ENCODE measurements around the gene STK16. TPM values are rescaled to one million over a fixed set of nuclear protein-coding genes. Genes with fewer than 3 reads are reported as not detected.
"Not testable (repeated sequence)": the region's sequence is repeated elsewhere in the genome, so short reads cannot be mapped to it uniquely, and the experiment has no call there.

STK16 gene
- total and polyA plus RNA-seq, 10 donors, result 17.0 to 47.6 (median 29.5) TPM

DNA sequence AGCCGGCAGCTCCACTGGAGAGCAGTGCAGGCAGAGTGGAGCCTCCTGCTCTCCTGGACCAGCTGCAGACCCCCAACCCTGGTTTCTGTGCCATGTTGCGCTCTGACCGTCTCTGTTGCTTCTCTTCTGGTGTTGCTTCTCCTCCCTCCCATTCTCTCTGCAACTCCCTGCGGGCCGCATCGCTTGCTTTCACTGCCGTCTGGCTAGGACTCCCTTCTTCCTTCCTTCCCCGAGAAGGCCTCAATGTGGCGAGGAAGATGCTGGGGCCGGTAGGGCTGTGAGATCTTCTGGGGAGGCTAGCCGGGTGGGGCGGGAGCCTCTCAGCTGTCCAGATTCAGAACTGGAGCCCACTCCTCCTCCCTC, 40.1 kb downstream of the STK16 start:
- no peak for TF ChIP-seq POLR2A (IDR thresholded peaks at IDR 0.05)
- no peak for TF ChIP-seq POLR2AphosphoS5 (IDR thresholded peaks at IDR 0.05)
- TF ChIP-seq, protein P1, sequence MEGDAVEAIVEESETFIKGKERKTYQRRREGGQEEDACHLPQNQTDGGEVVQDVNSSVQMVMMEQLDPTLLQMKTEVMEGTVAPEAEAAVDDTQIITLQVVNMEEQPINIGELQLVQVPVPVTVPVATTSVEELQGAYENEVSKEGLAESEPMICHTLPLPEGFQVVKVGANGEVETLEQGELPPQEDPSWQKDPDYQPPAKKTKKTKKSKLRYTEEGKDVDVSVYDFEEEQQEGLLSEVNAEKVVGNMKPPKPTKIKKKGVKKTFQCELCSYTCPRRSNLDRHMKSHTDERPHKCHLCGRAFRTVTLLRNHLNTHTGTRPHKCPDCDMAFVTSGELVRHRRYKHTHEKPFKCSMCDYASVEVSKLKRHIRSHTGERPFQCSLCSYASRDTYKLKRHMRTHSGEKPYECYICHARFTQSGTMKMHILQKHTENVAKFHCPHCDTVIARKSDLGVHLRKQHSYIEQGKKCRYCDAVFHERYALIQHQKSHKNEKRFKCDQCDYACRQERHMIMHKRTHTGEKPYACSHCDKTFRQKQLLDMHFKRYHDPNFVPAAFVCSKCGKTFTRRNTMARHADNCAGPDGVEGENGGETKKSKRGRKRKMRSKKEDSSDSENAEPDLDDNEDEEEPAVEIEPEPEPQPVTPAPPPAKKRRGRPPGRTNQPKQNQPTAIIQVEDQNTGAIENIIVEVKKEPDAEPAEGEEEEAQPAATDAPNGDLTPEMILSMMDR (IDR thresholded peaks at IDR 0.05 in 8 of 11, conservative IDR thresholded peaks at IDR 0.05 in 3 of 11), result no peak
- intact Hi-C loops (cut with DNase I; ENCODE audit: low total_unique reads), result no loop called here
- WGBS, 5 donors, result 89 to 95% (median 93%) methylated on average over 11 to 12 of the region's 12 CpGs
- H3K9me3 ChIP-seq, result no peaks in the 10 kb centered on the region
- H3K4me3 ChIP-seq, result no peak overlapping the region
- no peaks in the 10 kb centered on the region for H3K27me3 ChIP-seq (replicated peaks in 1 of 7)
- H3K27ac ChIP-seq, result peak overlapping the region in 1 of 8 donors; percentile 58
- DNase-seq, result no peak
- H3K36me3 ChIP-seq, result peaks cover 0 to 66% (median 49%) of the 10 kb centered on the region in 6 donors
- peaks cover 5 to 59% (median 27%) of the 10 kb centered on the region in 6 donors for H3K4me1 ChIP-seq

DNA sequence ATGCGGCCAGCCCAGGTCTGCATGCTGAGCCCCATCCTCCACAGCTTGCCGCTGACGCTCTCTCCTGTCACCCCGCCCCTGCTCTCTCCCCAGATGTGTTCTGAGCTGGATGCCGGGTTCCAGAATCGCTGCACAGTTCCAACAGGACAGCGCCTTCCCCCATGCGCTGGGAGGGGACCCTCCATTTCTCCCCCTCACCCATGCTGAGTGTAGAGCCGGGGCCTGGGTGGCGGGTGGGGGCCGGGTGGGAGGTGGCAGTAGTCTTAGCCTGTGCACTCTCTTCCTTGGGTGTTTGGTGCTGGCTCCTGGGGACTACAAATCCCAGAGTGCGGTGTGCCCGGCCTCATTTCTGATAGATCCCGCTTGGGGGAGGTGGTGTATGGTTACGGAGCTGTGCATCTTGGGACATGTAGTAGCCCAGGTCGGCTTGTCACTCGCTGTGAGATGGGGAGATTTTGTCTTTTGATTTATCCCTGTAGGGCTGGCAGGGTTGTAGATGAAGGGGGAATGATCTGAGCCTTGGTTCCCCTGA, 40.7 kb downstream of the STK16 start:
- Histone ChIP-seq H3K27ac (peak overlapping the region in 2 of 8 donors; percentile 29 to 58), H3K27me3 (replicated peaks in 1 of 7) (no peaks in the 10 kb centered on the region), H3K9me3 (no peaks in the 10 kb centered on the region), H3K4me1 (peaks cover 0 to 53% (median 21%) of the 10 kb centered on the region in 6 donors), H3K36me3 (peaks cover 0 to 60% (median 47%) of the 10 kb centered on the region in 6 donors), H3K4me3 (no peak overlapping the region)
- WGBS, 5 donors, result 79 to 94% (median 89%) methylated on average over 14 to 17 of the region's 17 CpGs
- TF ChIP-seq, protein P1 (IDR thresholded peaks at IDR 0.05 in 8 of 11, conservative IDR thresholded peaks at IDR 0.05 in 3 of 11), result no peak
- TF ChIP-seq POLR2A (IDR thresholded peaks at IDR 0.05) (no peak), POLR2AphosphoS5 (IDR thresholded peaks at IDR 0.05) (no peak)
- intact Hi-C loops (cut with DNase I; ENCODE audit: low total_unique reads), result no loop called here
- DNase-seq, result no peak

DNA sequence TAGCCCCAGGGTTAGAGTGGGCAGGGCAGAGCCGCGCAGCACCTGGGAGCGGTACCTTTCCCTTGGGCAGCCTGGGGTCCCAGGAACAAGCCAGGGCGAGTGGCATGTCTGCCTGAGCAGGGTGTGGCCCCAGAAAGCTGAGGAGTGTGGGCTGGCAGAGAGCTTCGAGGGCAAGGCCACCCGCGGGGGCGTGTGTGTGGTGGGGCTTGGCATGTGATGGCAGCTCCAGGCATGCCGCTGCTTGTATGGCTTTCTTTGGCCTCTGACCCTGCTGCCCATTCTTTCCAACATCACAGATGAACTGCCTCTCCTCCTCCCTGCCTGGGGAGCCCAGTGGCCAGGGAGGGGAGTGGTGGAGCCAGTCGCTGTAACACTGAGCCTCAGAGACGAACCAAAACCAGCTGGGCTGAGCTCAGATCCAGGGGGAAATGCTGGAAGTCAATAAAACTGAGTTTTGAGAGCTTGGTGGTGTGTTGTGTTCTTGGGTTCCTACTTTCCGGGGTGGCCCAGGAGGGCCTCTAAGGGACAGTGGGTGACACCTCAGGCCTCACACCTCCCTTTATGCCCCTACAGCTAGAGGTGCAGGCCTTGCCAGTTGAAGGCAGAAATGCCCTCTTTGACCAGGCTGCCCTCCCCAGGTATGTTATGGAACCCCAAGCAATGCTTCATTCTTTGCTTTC, 41.3 kb downstream of the STK16 start:
- peak; percentile 74 for DNase-seq
- Histone ChIP-seq H3K4me1 (peaks cover 0 to 46% (median 18%) of the 10 kb centered on the region in 6 donors), H3K36me3 (peaks cover 0 to 54% (median 44%) of the 10 kb centered on the region in 6 donors), H3K9me3 (no peaks in the 10 kb centered on the region), H3K27ac (peak overlapping the region in 2 of 8 donors; percentile 29 to 45), H3K4me3 (no peak overlapping the region), H3K27me3 (replicated peaks in 1 of 7) (no peaks in the 10 kb centered on the region)
- peak in 2 of 3 donors; percentile 33 to 47 for TF ChIP-seq POLR2AphosphoS5 (IDR thresholded peaks at IDR 0.05)
- TF ChIP-seq POLR2A (IDR thresholded peaks at IDR 0.05), result no peak
- TF ChIP-seq, protein P1 (IDR thresholded peaks at IDR 0.05 in 8 of 11, conservative IDR thresholded peaks at IDR 0.05 in 3 of 11), result no peak
- WGBS, 5 donors, result 75 to 87% (median 81%) methylated on average over 8 to 12 of the region's 12 CpGs
- intact Hi-C loops (cut with DNase I; ENCODE audit: low total_unique reads), result no loop called here

DNA sequence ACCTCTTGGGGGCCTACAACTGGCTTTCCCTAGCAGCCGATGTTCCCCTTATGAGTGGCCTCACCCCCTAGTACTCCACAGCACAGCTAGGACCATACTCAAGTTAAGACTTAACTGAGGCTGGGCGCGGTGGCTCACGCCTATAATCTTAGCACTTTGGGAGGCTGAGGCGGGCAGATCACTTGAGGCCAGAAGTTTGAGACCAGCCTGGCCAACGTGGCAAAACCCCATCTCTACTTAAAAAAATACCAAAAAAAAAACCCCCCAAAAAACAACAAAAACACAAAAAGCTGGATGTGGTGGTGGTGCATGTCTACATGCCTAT, 41.8 kb downstream of the STK16 start:
- intact Hi-C loops (cut with DNase I; ENCODE audit: low total_unique reads); DNase-seq; H3K4me3 ChIP-seq; H3K27me3 ChIP-seq (replicated peaks in 1 of 7); H3K9me3 ChIP-seq: not testable (repeated sequence)
- Histone ChIP-seq H3K27ac (peak overlapping the region in 2 of 8 donors; percentile 29 to 45), H3K4me1 (peaks cover 0 to 41% (median 18%) of the 10 kb centered on the region in 6 donors), H3K36me3 (peaks cover 0 to 49% (median 39%) of the 10 kb centered on the region in 6 donors)
- WGBS, 5 donors, result 88 to 90% (median 89%) methylated on average over 6 of the region's 6 CpGs
